Endometrial microvascular endothelial cells (primary cell): ENCODE measurements around the gene NTRK2. TPM values are rescaled to one million over a fixed set of nuclear protein-coding genes. Genes with fewer than 3 reads are reported as not detected.

ENCODE experiments used
- in situ Hi-C: cut with HindIII; loops from 2 replicates; pipeline ENCODE4 v1.10.0; 2017; ENCODE audit warnings: low sequenced_read_pairs, low pct_unique_long_range_greater_than_20kb; ENCODE audit errors: inconsistent ontology term
- total RNA-seq: library from RNA; depleted of rRNA; stranded (reverse); fragments of >200 nt; gene quantifications from one replicate; pipeline ENCODE4 v1.2.3, GENCODE V29; 2015; ENCODE audit errors: inconsistent ontology term

The NTRK2 gene
- total RNA-seq, 1 donor from 2014 or later: not detected

- in situ Hi-C loops: no loop called here
Measured at GRCh38 chr9:84716217-84716616, 46.7 kb downstream of the NTRK2 start.

GRCh38 chr9:84718476-84718875 is 48.9 kb downstream of the NTRK2 start:
- in situ Hi-C loops: no loop called here

GRCh38 chr9:84722388-84722989 is 53.0 kb downstream of the NTRK2 start:
- in situ Hi-C loops: no loop called here

GRCh38 chr9:84723426-84723825 is 53.9 kb downstream of the NTRK2 start:
- in situ Hi-C loops: no loop called here

- in situ Hi-C loops: no loop called here
Measured at GRCh38 chr9:84731696-84732095, 62.2 kb downstream of the NTRK2 start.

GRCh38 chr9:84736081-84736480 is 66.6 kb downstream of the NTRK2 start:
- in situ Hi-C loops: no loop called here

- in situ Hi-C loops: no loop called here
Measured at GRCh38 chr9:84736536-84736935, 67.0 kb downstream of the NTRK2 start.

- in situ Hi-C loops: no loop called here
Measured at GRCh38 chr9:84738353-84738752, 68.8 kb downstream of the NTRK2 start.

- in situ Hi-C loops: no loop called here
Measured at GRCh38 chr9:84742261-84742660, 72.7 kb downstream of the NTRK2 start.

- in situ Hi-C loops: no loop called here
Measured at GRCh38 chr9:84744195-84744594, 74.7 kb downstream of the NTRK2 start.

- in situ Hi-C loops: no loop called here
Measured at GRCh38 chr9:84744726-84745125, 75.2 kb downstream of the NTRK2 start.

- in situ Hi-C loops: no loop called here
Measured at GRCh38 chr9:84748112-84748511, 78.6 kb downstream of the NTRK2 start.

GRCh38 chr9:84750152-84750865 is 80.8 kb downstream of the NTRK2 start:
- in situ Hi-C loops: no loop called here

- in situ Hi-C loops: no loop called here
Measured at GRCh38 chr9:84751921-84752320, 82.4 kb downstream of the NTRK2 start.

- in situ Hi-C loops: no loop called here
Measured at GRCh38 chr9:84754461-84754860, 84.9 kb downstream of the NTRK2 start.

GRCh38 chr9:84754881-84755280 is 85.4 kb downstream of the NTRK2 start:
- in situ Hi-C loops: no loop called here

GRCh38 chr9:84755380-84755779 is 85.9 kb downstream of the NTRK2 start:
- in situ Hi-C loops: no loop called here

- in situ Hi-C loops: no loop called here
Measured at GRCh38 chr9:84756171-84756570, 86.6 kb downstream of the NTRK2 start.

- in situ Hi-C loops: no loop called here
Measured at GRCh38 chr9:84756731-84757130, 87.2 kb downstream of the NTRK2 start.

- in situ Hi-C loops: no loop called here
Measured at GRCh38 chr9:84758817-84759216, 89.3 kb downstream of the NTRK2 start.

- in situ Hi-C loops: no loop called here
Measured at GRCh38 chr9:84759300-84759750, 89.8 kb downstream of the NTRK2 start.
